Measurements from ENCODE around the gene NUDT8. TPM values are rescaled to one million over a fixed set of nuclear protein-coding genes. Genes with fewer than 3 reads are reported as not detected.

Gene NUDT8
- total and polyA plus RNA-seq, 9 of the 15 experiments (the other 6 are each of a cell fraction or from before 2014, with no cell fraction given): 0.23 to 27.8 (median 5.0) TPM

GRCh38 chr11:67671211-67671520 lies 41.4 kb upstream of the NUDT8 start (continued):
- no peak for TF ChIP-seq ZNF407 (IDR thresholded peaks at IDR 0.05; ENCODE audit: low read depth)
- no peak for TF ChIP-seq ZNF263 (CRISPR knock-in tag; IDR thresholded peaks at IDR 0.05; ENCODE audit: borderline replicate concordance)
- TF ChIP-seq EP400 (IDR thresholded peaks at IDR 0.05): no peak
- no peak for TF ChIP-seq ZNF318 (IDR thresholded peaks at IDR 0.05; ENCODE audit: borderline replicate concordance in 1 of 2, low read depth in 1 of 2)

Data from K562 (cell line).